ENCODE measurements around the gene CALHM3.
A peak's percentile ranks its signal among the peaks of the same experiment; 100 is the strongest.

The CALHM3 gene

DNA sequence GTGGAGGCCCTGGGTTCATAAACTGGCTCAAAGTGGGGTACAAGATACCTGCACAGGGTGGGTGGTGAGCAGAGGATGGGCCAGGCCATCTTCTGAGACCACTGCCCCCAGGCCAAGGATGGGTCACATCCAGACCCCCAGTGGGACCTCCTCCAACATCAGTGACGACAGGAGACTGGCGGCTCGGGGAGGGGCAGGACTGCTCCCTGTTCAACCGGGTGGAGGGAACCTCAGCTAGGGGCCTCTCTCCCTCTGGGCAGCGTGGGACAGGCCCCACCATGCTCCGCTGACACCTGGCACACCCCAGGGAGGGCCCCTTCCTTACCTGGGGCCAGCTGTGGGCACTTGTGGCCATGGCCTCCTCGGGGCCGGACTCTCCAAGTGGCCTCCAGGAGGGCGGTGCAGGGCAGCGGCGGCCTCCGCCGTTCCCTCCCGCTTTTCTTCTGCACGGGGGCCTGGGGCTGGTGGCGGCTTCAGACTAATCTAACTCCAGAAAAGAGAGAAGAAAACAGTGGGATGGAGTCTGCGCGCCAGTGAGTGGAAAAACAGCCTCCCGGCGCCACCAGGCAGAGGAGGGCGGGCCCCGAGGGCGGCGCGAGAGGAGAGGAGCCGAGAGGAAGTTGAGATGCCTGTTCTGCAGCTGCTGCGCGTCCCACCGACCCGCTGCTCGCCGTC lies 27.1 kb downstream of the CALHM3 start, which contains the start of gene CALHM2:
Gene CALHM2, minus strand, starts transcription at position 540 of the 675 bp plus-strand sequence. CDS start 2,429 bp downstream, outside the sequence.
- DNase-seq (ENCODE audit: insufficient read length) (peak; percentile 90), FAIRE-seq (peak; percentile 74)
- no peak for TF ChIP-seq TAF1 (IDR thresholded peaks at IDR 0.05; ENCODE audit: borderline replicate concordance, low read depth, low read length)
- no peak; the same call in 1 of the 2 replicates for TF ChIP-seq POLR2A (IDR thresholded peaks at IDR 0.05; ENCODE audit: low read depth, low read length)
- TF ChIP-seq POLR2AphosphoS5 (IDR thresholded peaks at IDR 0.05; ENCODE audit: low read depth, low read length) = no peak

- FAIRE-seq (peak; percentile 80), DNase-seq (ENCODE audit: insufficient read length) (peak; percentile 66)
- TF ChIP-seq TAF1 (IDR thresholded peaks at IDR 0.05; ENCODE audit: borderline replicate concordance, low read depth, low read length) (no peak), POLR2AphosphoS5 (IDR thresholded peaks at IDR 0.05; ENCODE audit: low read depth, low read length) (no peak), POLR2A (IDR thresholded peaks at IDR 0.05; ENCODE audit: low read depth, low read length) (no peak)
These were observed 27.8 kb downstream of the CALHM3 start for GRCh38 chr10:103451091-103451813.

GRCh38 chr10:103450201-103450695 lies 28.8 kb downstream of the CALHM3 start:
- TF ChIP-seq TAF1 (IDR thresholded peaks at IDR 0.05; ENCODE audit: borderline replicate concordance, low read depth, low read length) = no peak
- no peak for TF ChIP-seq POLR2A (IDR thresholded peaks at IDR 0.05; ENCODE audit: low read depth, low read length)
- TF ChIP-seq POLR2AphosphoS5 (IDR thresholded peaks at IDR 0.05; ENCODE audit: low read depth, low read length) = no peak
- no peak for DNase-seq (ENCODE audit: insufficient read length)
- FAIRE-seq = no peak

DNA sequence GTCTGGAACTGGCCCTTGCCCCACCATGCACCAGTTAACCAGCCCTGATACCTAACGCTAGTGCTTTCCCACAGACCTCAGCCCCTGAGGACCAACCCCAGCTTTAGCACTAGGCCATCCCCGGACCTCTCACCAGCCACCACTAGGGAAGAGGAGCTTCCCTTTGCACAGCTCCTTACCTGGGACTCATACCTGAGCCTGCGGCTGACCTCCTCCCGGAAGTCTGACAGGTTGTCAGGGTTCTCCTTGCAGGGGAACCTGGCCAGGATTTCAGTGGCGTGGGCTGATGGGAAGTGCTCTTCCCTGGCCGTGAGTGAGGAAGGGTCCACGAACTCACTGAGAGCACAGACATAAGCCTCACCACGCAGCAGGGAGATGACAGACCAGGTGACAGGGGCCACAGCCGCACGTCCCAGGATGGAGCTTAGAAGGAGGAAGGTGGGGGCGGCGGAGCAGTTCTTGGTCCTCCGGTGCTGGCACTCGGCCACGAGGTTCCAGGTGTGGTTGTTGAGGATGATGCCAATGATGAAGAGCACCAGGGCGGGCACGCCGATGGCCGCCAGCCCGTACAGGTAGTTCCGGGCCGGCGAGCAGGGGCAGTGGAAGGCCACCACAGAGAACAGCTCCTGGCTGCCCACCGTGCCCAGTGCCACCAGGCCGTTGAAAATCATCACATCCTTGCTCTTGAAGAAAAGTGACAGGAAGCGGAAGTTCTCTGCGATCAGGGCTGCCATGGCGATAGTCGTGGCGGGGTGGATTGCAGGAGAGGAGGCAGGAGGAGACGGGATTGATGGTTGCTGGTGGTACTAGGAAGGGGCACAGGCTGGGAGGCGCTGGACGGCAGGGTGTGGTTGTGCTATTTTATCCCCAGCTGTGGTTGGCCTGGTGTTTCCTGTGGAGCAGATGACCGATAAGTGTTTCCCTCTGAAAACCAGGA lies 29.6 kb downstream of the CALHM3 start:
- no peak for FAIRE-seq
- no peak for TF ChIP-seq POLR2A (IDR thresholded peaks at IDR 0.05; ENCODE audit: low read depth, low read length)
- TF ChIP-seq POLR2AphosphoS5 (IDR thresholded peaks at IDR 0.05; ENCODE audit: low read depth, low read length) = no peak
- TF ChIP-seq TAF1 (IDR thresholded peaks at IDR 0.05; ENCODE audit: borderline replicate concordance, low read depth, low read length) = no peak
- DNase-seq (ENCODE audit: insufficient read length) = no peak

GRCh38 chr10:103448746-103449145 lies 30.3 kb downstream of the CALHM3 start:
- FAIRE-seq = no peak
- no peak for DNase-seq (ENCODE audit: insufficient read length)
- TF ChIP-seq POLR2AphosphoS5 (IDR thresholded peaks at IDR 0.05; ENCODE audit: low read depth, low read length) (no peak), POLR2A (IDR thresholded peaks at IDR 0.05; ENCODE audit: low read depth, low read length) (no peak), TAF1 (IDR thresholded peaks at IDR 0.05; ENCODE audit: borderline replicate concordance, low read depth, low read length) (no peak)

GRCh38 chr10:103447187-103447586 lies 31.9 kb downstream of the CALHM3 start:
- TF ChIP-seq POLR2AphosphoS5 (IDR thresholded peaks at IDR 0.05; ENCODE audit: low read depth, low read length) (no peak), TAF1 (IDR thresholded peaks at IDR 0.05; ENCODE audit: borderline replicate concordance, low read depth, low read length) (no peak), POLR2A (IDR thresholded peaks at IDR 0.05; ENCODE audit: low read depth, low read length) (no peak)
- FAIRE-seq = no peak
- no peak for DNase-seq (ENCODE audit: insufficient read length)

GRCh38 chr10:103445767-103446567 lies 33.1 kb downstream of the CALHM3 start:
- no peak for FAIRE-seq
- no peak for DNase-seq (ENCODE audit: insufficient read length)
- TF ChIP-seq TAF1 (IDR thresholded peaks at IDR 0.05; ENCODE audit: borderline replicate concordance, low read depth, low read length) (no peak), POLR2AphosphoS5 (IDR thresholded peaks at IDR 0.05; ENCODE audit: low read depth, low read length) (no peak), POLR2A (IDR thresholded peaks at IDR 0.05; ENCODE audit: low read depth, low read length) (no peak)

DNA sequence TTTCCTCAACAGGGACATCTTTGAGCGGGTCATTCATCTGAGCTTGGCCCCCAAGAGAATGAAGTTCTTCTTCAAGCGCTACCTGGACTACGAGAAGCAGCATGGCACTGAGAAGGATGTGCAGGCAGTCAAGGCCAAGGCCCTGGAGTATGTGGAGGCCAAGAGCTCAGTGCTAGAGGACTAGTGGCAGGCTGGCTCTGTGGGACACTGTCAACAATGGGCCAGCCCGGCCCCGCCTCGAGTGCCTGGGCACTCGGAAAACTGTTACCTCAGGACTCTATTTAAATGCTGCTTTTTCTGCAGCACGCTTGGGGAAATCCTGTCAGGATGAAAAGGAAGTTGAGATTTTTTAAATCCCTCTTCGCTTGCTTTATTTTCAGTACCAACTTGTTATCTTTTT lies 33.7 kb downstream of the CALHM3 start:
- FAIRE-seq (peak; percentile 14), DNase-seq (ENCODE audit: insufficient read length) (no peak)
- no peak for TF ChIP-seq POLR2AphosphoS5 (IDR thresholded peaks at IDR 0.05; ENCODE audit: low read depth, low read length)
- TF ChIP-seq POLR2A (IDR thresholded peaks at IDR 0.05; ENCODE audit: low read depth, low read length) = no peak

DNA sequence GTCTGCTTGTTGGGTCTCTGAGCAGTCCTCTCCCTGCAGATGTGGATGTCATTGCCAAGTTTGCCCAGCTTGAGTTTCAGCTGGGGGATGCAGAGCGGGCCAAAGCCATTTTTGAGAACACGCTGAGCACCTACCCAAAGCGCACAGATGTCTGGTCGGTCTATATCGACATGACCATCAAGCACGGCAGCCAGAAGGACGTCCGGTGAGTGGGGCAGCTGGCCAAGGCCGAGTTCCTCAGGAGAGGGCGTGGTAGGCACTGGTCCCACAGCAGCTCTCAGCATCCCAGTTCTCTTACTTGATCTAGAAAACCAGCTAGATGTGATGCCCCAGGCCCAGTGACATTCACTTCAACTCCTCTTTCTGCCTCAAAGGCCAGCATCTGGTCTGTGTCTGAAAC lies 34.6 kb downstream of the CALHM3 start:
- TF ChIP-seq POLR2A (IDR thresholded peaks at IDR 0.05; ENCODE audit: low read depth, low read length) (no peak), POLR2AphosphoS5 (IDR thresholded peaks at IDR 0.05; ENCODE audit: low read depth, low read length) (no peak), TAF1 (IDR thresholded peaks at IDR 0.05; ENCODE audit: borderline replicate concordance, low read depth, low read length) (no peak)
- FAIRE-seq = no peak

DNA sequence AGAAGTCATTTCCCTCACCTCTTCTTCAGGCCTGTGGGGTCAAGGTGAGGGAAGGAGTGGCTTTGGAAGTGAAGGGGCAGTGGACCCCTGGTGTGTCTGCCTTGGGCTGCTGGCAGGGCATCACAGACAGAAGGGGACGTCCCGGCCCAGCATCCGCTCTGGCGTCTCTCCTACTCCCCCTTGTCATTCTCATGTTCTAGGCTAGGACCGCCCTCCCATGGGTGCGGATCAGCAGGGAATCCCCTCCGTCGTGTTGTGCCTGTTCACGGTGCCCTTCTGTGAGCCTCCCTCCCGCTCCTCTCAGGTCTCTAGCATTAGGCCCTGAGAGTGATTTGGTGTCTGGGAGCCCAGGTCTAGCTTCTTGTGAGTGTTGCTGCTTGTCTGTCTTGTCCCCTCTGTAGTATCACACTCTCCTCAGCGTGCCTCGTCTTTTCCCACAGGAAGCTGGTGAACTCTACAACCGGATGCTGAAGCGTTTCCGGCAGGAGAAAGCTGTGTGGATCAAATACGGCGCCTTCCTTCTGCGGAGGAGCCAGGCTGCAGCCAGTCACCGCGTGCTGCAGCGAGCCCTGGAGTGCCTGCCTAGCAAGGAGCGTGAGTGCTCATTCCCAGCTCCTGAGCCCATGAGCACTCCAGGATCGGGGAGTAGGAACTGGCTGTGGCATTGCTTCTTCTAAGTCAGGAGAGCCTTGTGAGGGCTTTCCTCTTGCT lies 35.4 kb downstream of the CALHM3 start:
- DNase-seq (ENCODE audit: insufficient read length) (no peak), FAIRE-seq (no peak)
- TF ChIP-seq POLR2AphosphoS5 (IDR thresholded peaks at IDR 0.05; ENCODE audit: low read depth, low read length) = no peak

More for the DNA sequence above, 34.6 kb downstream of the CALHM3 start:
- no peak for DNase-seq (ENCODE audit: insufficient read length)

Measured in GM12892 (cell line).